Endothelial cell of umbilical vein (primary cell): ENCODE data around the gene NOP9.

Source experiments
- CTCF ChIP-seq, 2 donors: IDR thresholded peaks; 1 replicate in 1 of 2; 2 replicates in 1 of 2; pipeline ENCODE4 v1.5.1; 2011; ENCODE audit warnings: low read length in 2 of 2, mild to moderate bottlenecking in 2 of 2, moderate library complexity in 2 of 2, control low read depth in 1 of 2, inconsistent platforms in 1 of 2, low read depth in 1 of 2; ENCODE audit not compliant: insufficient read depth in 1 of 2; ENCODE audit errors: extremely low read depth in 1 of 2
- EZH2 ChIP-seq: IDR thresholded peaks from 2 replicates; pipeline ENCODE4 v1.6.1; 2012; ENCODE audit warnings: borderline replicate concordance, low read depth, mild to moderate bottlenecking, moderate library complexity, low read length, inconsistent platforms; ENCODE audit not compliant: severe bottlenecking
- FOS ChIP-seq: IDR thresholded peaks from 2 replicates; pipeline ENCODE4 v1.6.1; 2011; ENCODE audit warnings: mild to moderate bottlenecking, low read length, moderate library complexity, borderline replicate concordance; ENCODE audit not compliant: insufficient read depth
- JUN ChIP-seq: IDR thresholded peaks from 2 replicates; pipeline ENCODE4 v1.6.1; 2011; ENCODE audit warnings: borderline replicate concordance, low read depth; ENCODE audit not compliant: insufficient read length, insufficient read depth
- MAX ChIP-seq: IDR thresholded peaks from 2 replicates; pipeline ENCODE4 v1.6.1; 2011; ENCODE audit not compliant: insufficient read depth, insufficient read length
- MYC ChIP-seq: IDR thresholded peaks from one replicate; pipeline ENCODE4 v1.6.1; 2011; ENCODE audit warnings: mild to moderate bottlenecking, low read depth, low read length
- POLR2A ChIP-seq: IDR thresholded peaks from 2 replicates; pipeline ENCODE4 v1.6.1; 2012; ENCODE audit warnings: low read depth, mild to moderate bottlenecking, control low read depth, low read length
- POLR2AphosphoS5 ChIP-seq: IDR thresholded peaks from 2 replicates; pipeline ENCODE4 v1.6.1; 2012; ENCODE audit warnings: low read depth, mild to moderate bottlenecking, control low read depth, low read length, moderate library complexity; ENCODE audit not compliant: insufficient read depth

GRCh38 chr14:24280797-24281460 lies 18.7 kb upstream of the NOP9 start:
- TF ChIP-seq CTCF (IDR thresholded peaks at IDR 0.05; ENCODE audit: extremely low read depth in 1 of 2, insufficient read depth in 1 of 2, low read depth in 1 of 2, low read length in 2 of 2): no peak
- no peak for TF ChIP-seq POLR2A
- no peak for TF ChIP-seq EZH2
- TF ChIP-seq POLR2AphosphoS5: no peak
- no peak for TF ChIP-seq MAX
- no peak for TF ChIP-seq FOS
- no peak for TF ChIP-seq MYC
- no peak for TF ChIP-seq JUN
